ENCODE measurements around the gene SAMM50. TPM values are rescaled to one million over a fixed set of nuclear protein-coding genes. Genes with fewer than 3 reads are reported as not detected.
A peak's percentile ranks its signal among the peaks of the same experiment; 100 is the strongest.
"Not testable (repeated sequence)": the region's sequence is repeated elsewhere in the genome, so short reads cannot be mapped to it uniquely, and the experiment has no call there.

Gene SAMM50
- total and polyA plus RNA-seq, 12 donors = 15.3 to 90.6 (median 72.6) TPM

DNA sequence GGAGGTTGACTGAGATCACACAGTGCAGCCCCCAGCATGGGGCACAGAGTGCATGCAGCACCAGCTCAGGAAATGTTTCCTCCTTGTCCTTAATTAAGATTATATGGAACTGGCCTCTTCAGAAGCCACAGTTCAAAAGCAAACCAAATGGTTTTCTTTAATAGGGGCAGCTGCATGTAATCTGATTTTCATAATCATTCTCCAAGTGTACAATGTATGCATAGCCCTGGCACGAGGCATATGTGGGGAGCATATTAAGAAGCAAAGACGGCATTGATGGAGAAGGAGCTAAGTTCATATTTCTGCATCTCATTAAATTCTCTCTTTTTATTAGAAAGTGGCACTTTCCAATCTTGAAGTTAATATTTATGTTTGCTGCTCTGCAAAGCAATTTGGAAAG, 59.0 kb downstream of the SAMM50 start:
- Histone ChIP-seq H3K4me3 (no peak overlapping the region), H3K27me3 (no peaks in the 10 kb centered on the region), H3K4me1 (peaks cover 0 to 11% (median 0%) of the 10 kb centered on the region in 9 donors), H3K27ac (no peak overlapping the region), H3K36me3 (no peaks in the 10 kb centered on the region), H3K9me3 (no peaks in the 10 kb centered on the region)
- no peak for DNase-seq
- intact Hi-C loops (cut with DNase I) = loop anchor here in 1 of 10 donors (10.0 kb wide), 1 partner anchor 471 kb away; no protein-coding TSS in a partner anchor
- WGBS, 2 donors = 72 to 73% methylated on average over 2 of the region's 2 CpGs
- TF ChIP-seq, protein P1, sequence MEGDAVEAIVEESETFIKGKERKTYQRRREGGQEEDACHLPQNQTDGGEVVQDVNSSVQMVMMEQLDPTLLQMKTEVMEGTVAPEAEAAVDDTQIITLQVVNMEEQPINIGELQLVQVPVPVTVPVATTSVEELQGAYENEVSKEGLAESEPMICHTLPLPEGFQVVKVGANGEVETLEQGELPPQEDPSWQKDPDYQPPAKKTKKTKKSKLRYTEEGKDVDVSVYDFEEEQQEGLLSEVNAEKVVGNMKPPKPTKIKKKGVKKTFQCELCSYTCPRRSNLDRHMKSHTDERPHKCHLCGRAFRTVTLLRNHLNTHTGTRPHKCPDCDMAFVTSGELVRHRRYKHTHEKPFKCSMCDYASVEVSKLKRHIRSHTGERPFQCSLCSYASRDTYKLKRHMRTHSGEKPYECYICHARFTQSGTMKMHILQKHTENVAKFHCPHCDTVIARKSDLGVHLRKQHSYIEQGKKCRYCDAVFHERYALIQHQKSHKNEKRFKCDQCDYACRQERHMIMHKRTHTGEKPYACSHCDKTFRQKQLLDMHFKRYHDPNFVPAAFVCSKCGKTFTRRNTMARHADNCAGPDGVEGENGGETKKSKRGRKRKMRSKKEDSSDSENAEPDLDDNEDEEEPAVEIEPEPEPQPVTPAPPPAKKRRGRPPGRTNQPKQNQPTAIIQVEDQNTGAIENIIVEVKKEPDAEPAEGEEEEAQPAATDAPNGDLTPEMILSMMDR (IDR thresholded peaks at IDR 0.05) = no peak
- ATAC-seq = no peak

DNA sequence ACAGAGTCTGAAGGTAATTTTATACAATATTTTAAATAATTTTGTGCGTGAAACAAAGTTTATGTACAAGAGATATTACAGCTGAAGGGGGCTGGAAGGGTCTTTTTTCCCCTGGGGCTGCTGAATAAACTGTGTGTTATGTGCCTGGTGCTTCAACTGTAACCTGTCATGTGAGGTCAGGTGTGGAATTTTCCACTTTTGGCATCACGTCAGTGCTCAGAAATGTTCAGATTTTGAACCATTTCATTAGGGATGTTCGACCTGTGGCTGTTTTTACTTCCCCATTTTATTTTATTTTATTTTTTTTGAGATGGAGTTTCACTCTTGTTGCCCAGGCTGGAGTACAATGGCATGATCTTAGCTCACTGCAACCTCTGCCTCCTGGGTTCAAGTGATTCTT, 61.3 kb downstream of the SAMM50 start:
- not testable (repeated sequence) for H3K27ac ChIP-seq, ATAC-seq, H3K27me3 ChIP-seq, DNase-seq, H3K9me3 ChIP-seq, H3K4me3 ChIP-seq, H3K36me3 ChIP-seq
- intact Hi-C loops (cut with DNase I) = loop anchor here in 1 of 10 donors (10.0 kb wide), 1 partner anchor 468 kb away; no protein-coding TSS in a partner anchor
- peaks cover 0 to 19% (median 6%) of the 10 kb centered on the region in 9 donors for H3K4me1 ChIP-seq
- 91 to 94% methylated on average over 3 of the region's 3 CpGs for WGBS, 2 donors

DNA sequence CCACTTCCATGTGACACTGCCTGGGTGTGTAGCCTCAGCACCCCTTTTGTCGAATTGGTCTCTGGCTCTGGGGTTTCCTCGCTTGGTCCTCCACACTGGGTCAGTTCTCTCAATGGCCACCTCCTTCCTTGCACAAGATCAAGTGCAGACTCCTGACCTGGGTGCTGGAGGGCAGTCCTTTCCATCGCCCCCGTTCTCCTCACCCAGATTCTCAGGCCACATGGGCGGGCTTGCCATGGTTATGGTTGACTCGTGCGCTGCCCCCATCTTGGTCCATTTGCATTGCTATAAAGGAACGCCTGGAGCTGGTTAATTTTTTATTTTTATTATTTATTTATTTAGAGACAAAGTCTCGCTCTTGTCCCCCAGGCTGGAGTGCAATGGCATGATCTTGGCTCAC, 63.4 kb downstream of the SAMM50 start:
- no peaks in the 10 kb centered on the region for H3K9me3 ChIP-seq
- H3K36me3 ChIP-seq = no peaks in the 10 kb centered on the region
- DNase-seq = no peak
- TF ChIP-seq, protein P1 (IDR thresholded peaks at IDR 0.05) = no peak
- H3K4me3 ChIP-seq = no peak overlapping the region
- H3K4me1 ChIP-seq = peaks cover 6 to 30% (median 19%) of the 10 kb centered on the region in 9 donors
- no peak overlapping the region for H3K27ac ChIP-seq
- 96 to 98% methylated on average over 9 of the region's 9 CpGs for WGBS, 2 donors
- no peak for ATAC-seq
- intact Hi-C loops (cut with DNase I) = loop anchor here in 1 of 10 donors (10.0 kb wide), 1 partner anchor 466 kb away; no protein-coding TSS in a partner anchor
- no peaks in the 10 kb centered on the region for H3K27me3 ChIP-seq

DNA sequence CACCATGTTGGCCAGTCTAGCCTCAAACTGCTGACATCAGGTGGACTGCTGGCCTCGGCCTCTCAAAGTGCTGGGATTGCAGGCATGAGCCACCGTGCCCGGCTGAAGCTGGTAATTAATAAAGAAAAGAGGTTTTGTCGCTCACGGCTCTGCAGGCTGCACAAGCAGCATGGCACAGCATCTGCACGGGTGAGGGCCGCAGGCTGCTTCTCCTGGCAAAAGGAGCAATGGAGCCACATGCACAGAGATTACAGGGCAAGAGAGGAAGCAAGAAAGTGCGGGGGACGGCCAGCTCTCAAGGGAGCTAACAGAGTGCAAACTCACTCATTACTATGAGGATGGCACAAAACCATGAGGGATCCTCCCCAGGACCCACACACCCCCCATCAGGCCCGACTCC, 64.2 kb downstream of the SAMM50 start:
- Histone ChIP-seq H3K27me3 (no peaks in the 10 kb centered on the region), H3K9me3 (no peaks in the 10 kb centered on the region), H3K4me1 (peaks cover 8 to 33% (median 23%) of the 10 kb centered on the region in 9 donors), H3K27ac (peak overlapping the region in 3 of 10 donors; percentile 5 to 57 (median 22)), H3K4me3 (no peak overlapping the region), H3K36me3 (no peaks in the 10 kb centered on the region)
- WGBS, 2 donors = 77 to 84% methylated on average over 10 of the region's 10 CpGs
- TF ChIP-seq, protein P1 (IDR thresholded peaks at IDR 0.05) = no peak
- peak in 1 of 8 donors; percentile 4 for ATAC-seq
- DNase-seq = no peak
- intact Hi-C loops (cut with DNase I) = loop anchor here in 1 of 10 donors (10.0 kb wide), 1 partner anchor 465 kb away; no protein-coding TSS in a partner anchor

DNA sequence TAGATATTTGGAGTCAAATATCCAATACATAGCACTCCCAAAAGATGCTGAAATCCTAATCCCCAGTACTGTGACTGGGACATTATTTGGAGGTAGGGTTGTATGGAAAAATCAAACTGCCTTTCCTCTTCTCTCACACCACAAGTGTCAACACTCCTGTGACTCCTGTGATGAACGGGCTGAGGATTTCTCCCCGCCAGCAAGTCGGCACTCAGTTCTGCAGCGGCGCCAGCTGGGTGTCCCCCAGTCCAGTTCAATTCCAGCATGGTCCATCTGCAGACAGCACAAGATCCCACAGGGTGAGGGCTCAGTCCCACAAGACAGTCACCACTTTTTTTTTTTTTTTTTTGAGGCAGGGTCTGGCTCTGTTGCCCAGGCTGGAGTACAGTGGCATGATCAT, 64.6 kb downstream of the SAMM50 start:
- 46 to 65% methylated on average over 5 of the region's 5 CpGs for WGBS, 2 donors
- Histone ChIP-seq H3K4me1 (peaks cover 8 to 34% (median 25%) of the 10 kb centered on the region in 9 donors), H3K36me3 (no peaks in the 10 kb centered on the region), H3K27me3 (no peaks in the 10 kb centered on the region), H3K27ac (peak overlapping the region in 2 of 10 donors; percentile 5 to 39), H3K9me3 (no peaks in the 10 kb centered on the region), H3K4me3 (no peak overlapping the region)
- peak in 7 of 8 donors; percentile 9 to 74 (median 56) for ATAC-seq
- TF ChIP-seq, protein P1 (IDR thresholded peaks at IDR 0.05) = peak in 3 of 9 donors; percentile 9 to 23 (median 19)
- peak; percentile 45 to 58 for DNase-seq
- intact Hi-C loops (cut with DNase I) = loop anchor here in 3 of 10 donors (5.0 to 10.0 kb wide), 3 partner anchors 62 to 465 kb away; no protein-coding TSS in a partner anchor
